ENCODE results near the gene TRMT61A. TPM values are rescaled to one million over a fixed set of nuclear protein-coding genes. Genes with fewer than 3 reads are reported as not detected.

The TRMT61A gene
- total RNA-seq, 1 experiment from 2014 or later, result 14.9 TPM

DNA sequence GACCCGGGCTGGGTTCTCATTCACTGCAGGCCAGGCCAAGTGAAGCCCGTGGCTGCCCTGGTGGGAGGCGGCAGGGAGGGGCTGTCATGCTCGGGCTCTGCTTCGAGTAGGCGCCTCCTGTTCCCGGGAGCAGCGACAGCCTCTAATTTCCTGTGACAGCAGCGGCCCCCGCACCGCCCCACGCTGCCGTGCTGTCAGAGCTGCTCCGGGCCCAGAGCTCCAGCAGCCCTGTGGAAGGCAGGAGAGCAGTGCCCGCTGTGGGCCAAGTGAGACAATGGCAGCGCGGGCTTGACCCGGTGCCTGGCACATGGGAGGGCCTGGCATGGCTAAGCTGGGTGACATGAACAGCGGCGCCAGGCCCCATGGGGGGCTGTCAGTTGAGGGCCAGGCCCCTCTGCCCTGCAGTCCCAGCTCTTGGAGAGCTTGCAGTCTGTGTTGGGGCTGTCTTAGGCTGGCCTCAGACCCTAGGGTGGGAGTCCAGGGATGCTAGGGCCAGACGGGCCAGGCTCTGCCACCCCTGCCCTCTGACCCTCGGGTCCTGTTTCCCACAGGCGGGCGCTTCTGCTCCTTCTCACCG, 5.1 kb downstream of the TRMT61A start (continued):
- TF ChIP-seq FOSL1 (IDR thresholded peaks at IDR 0.05; ENCODE audit: low read depth) (no peak), ZNF274 (IDR thresholded peaks at IDR 0.05; ENCODE audit: low read depth, low read length) (no peak), RAD21 (IDR thresholded peaks at IDR 0.05; ENCODE audit: low read depth) (no peak)
- TF ChIP-seq, protein P1, sequence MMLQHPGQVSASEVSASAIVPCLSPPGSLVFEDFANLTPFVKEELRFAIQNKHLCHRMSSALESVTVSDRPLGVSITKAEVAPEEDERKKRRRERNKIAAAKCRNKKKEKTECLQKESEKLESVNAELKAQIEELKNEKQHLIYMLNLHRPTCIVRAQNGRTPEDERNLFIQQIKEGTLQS (IDR thresholded peaks at IDR 0.05), result no peak

DNA sequence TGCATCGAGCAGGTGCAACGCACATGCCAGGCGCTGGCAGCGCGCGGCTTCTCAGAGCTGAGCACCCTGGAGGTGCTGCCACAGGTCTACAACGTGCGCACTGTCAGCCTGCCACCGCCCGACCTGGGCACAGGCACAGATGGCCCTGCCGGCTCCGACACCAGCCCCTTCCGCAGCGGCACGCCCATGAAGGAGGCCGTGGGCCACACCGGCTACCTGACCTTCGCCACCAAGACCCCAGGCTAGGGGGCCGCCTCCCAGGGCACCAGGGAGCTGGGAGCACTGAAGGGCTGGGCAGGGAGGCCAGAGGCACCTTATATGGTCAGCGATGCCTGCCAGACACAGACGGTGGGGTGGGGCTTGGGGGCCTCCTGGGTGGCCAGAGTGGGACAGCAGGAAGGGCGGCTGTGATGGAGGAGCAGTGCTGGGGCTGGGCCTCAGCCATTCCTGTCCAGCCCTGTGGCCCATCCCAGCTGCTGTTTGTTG, 5.6 kb downstream of the TRMT61A start:
- Histone ChIP-seq H3K4me2 (ENCODE audit: low read length) (no peak overlapping the region), H3K9me2 (ENCODE audit: insufficient read depth) (no peaks in the 10 kb centered on the region), H3K27me3 (ENCODE audit: insufficient read depth, low read length) (no peaks in the 10 kb centered on the region), H3K4me1 (ENCODE audit: control insufficient read depth in 1 of 2, insufficient read depth in 2 of 2, low read length in 2 of 2) (peaks cover 6 to 28% of the 10 kb centered on the region in 2 experiments), H3K9ac (ENCODE audit: low read length) (no peak overlapping the region), H3K36me3 (ENCODE audit: control insufficient read depth in 1 of 2, insufficient read depth in 2 of 2, low read length in 2 of 2) (peaks cover 0 to 17% of the 10 kb centered on the region in 2 experiments; a peak in 2 of 4 replicates), H4K20me1 (ENCODE audit: insufficient read depth) (no peaks in the 10 kb centered on the region), H3K79me2 (ENCODE audit: insufficient read depth, low read length) (peaks cover 24% of the 10 kb centered on the region), H2AFZ (ENCODE audit: low read depth, low read length, poor library complexity, severe bottlenecking) (no peak overlapping the region), H3K27ac (ENCODE audit: low read depth, low read length) (no peak overlapping the region), H3K9me3 (ENCODE audit: control insufficient read depth in 1 of 2, insufficient read depth in 1 of 2, low read depth in 1 of 2, low read length in 2 of 2) (no peaks in the 10 kb centered on the region), H3K4me3 (replicated peaks in 1 of 2; ENCODE audit: low read depth in 1 of 2, low read length in 2 of 2) (no peak overlapping the region)
- TF ChIP-seq SRF (IDR thresholded peaks at IDR 0.05; ENCODE audit: low read depth), result no peak
- no peak for TF ChIP-seq ELF1 (IDR thresholded peaks at IDR 0.05; ENCODE audit: borderline replicate concordance, low read depth)
- no TSS peak for BruUV-seq (replicated peaks)
- ATAC-seq, result no peak
- no peak for DNase-seq (ENCODE audit: low read depth, low spot score)
- intact Hi-C loops (cut with micrococcal nuclease), result no loop called here
- RAD21 ChIA-PET (ENCODE audit: low non-redundant PET in 1 of 2, low total read pairs in 2 of 2, uncharacterized antibody in 2 of 2, unreplicated experiment in 2 of 2), result no interaction called here
- POLR2A ChIA-PET, result interaction anchor here (2.8 kb wide), 1 partner anchor 13 kb away, joined by 9 read pairs; the partner anchor contains the start of gene CKB
- CTCF ChIA-PET, result no interaction called here
